RWPE1 (cell line): ENCODE results near the gene ANO2.

Source experiments
- CTCF ChIA-PET: fragments of 350-600 bp; sonication (Branson Sonifier 250); formaldehyde crosslinking; extraction: SDS; loops from one replicate; lab custom pipeline; 2021; lab: Yijun Ruan, JAX
- POLR2A ChIA-PET: fragments of 400-600 bp; formaldehyde crosslinking; extraction: SDS; loops from one replicate; lab custom pipeline; 2020; ENCODE audit warnings: antibody characterized with exemption; ENCODE audit not compliant: low non-redundant PET; lab: Yijun Ruan, JAX
- DNase-seq: peaks from one replicate; pipeline ENCODE4 v3.0.0; 2012; ENCODE audit warnings: low spot score
- H3K27ac ChIP-seq: fragments of 450-650 bp; 2 replicates; pipeline ENCODE4 v1.5.1; 2017
- CTCF ChIP-seq: fragments of 450-650 bp; conservative IDR thresholded peaks from 2 replicates; pipeline ENCODE4 v1.5.1; 2017; ENCODE audit warnings: low read depth, mild to moderate bottlenecking

Gene ANO2

GRCh38 chr12:5568325-5568981 lies 376.6 kb downstream of the ANO2 start:
- ChIA-PET POLR2A (no interaction called here), CTCF (no interaction called here)
- no peak for DNase-seq
- H3K27ac ChIP-seq, result no peak overlapping the region
- TF ChIP-seq CTCF, result no peak

GRCh38 chr12:5567016-5567725 lies 377.9 kb downstream of the ANO2 start:
- DNase-seq, result no peak
- POLR2A ChIA-PET, result no interaction called here
- CTCF ChIA-PET, result no interaction called here
- TF ChIP-seq CTCF, result no peak
- no peak overlapping the region for H3K27ac ChIP-seq

- DNase-seq, result no peak
- ChIA-PET CTCF (no interaction called here), POLR2A (no interaction called here)
- no peak overlapping the region for H3K27ac ChIP-seq
- no peak for TF ChIP-seq CTCF
These were observed 379.0 kb downstream of the ANO2 start for GRCh38 chr12:5565933-5566599.

- CTCF ChIA-PET, result interaction anchor here (0.6 kb wide), 1 partner anchor 107 kb away, joined by 3 read pairs; no protein-coding TSS in a partner anchor
- no peak for DNase-seq
- POLR2A ChIA-PET, result no interaction called here
- H3K27ac ChIP-seq, result no peak overlapping the region
- no peak for TF ChIP-seq CTCF
These were observed 382.5 kb downstream of the ANO2 start for GRCh38 chr12:5562581-5562980.

GRCh38 chr12:5561846-5562245 lies 383.2 kb downstream of the ANO2 start:
- POLR2A ChIA-PET, result no interaction called here
- CTCF ChIA-PET, result interaction anchor here (0.6 kb wide), 1 partner anchor 106 kb away, joined by 3 read pairs; no protein-coding TSS in a partner anchor

More at GRCh38 chr12:5561846-5562245, 383.2 kb downstream of the ANO2 start:
- no peak overlapping the region for H3K27ac ChIP-seq
- no peak for TF ChIP-seq CTCF
- no peak for DNase-seq
